Mononuclear cell (primary cell): ENCODE data around the gene DPCD. TPM values are rescaled to one million over a fixed set of nuclear protein-coding genes. Genes with fewer than 3 reads are reported as not detected.
"Not testable (repeated sequence)": the region's sequence is repeated elsewhere in the genome, so short reads cannot be mapped to it uniquely, and the experiment has no call there.

Experiments used
- H3K27me3 ChIP-seq: 2 replicates; pipeline ENCODE4 v1.6.0; 2011; ENCODE audit warnings: low read length, control low read depth; ENCODE audit not compliant: insufficient read depth
- H3K4me1 ChIP-seq: 2 replicates; pipeline ENCODE4 v1.5.1; 2011; ENCODE audit warnings: mild to moderate bottlenecking, low read length, control low read depth; ENCODE audit not compliant: insufficient read depth
- H3K4me3 ChIP-seq: 2 replicates; pipeline ENCODE4 v1.5.1; 2011; ENCODE audit warnings: mild to moderate bottlenecking, low read length, moderate library complexity
- H3K9me3 ChIP-seq: 2 replicates; pipeline ENCODE4 v1.5.1; 2011; ENCODE audit warnings: low read depth, mild to moderate bottlenecking, control low read depth, low read length
- total RNA-seq: library from RNA; depleted of rRNA; stranded (reverse); fragments of >200 nt; gene quantifications from one replicate; pipeline ENCODE4 v1.2.3, GENCODE V29; 2012

Gene DPCD
- total RNA-seq, 1 donor: 3.8 TPM

DNA sequence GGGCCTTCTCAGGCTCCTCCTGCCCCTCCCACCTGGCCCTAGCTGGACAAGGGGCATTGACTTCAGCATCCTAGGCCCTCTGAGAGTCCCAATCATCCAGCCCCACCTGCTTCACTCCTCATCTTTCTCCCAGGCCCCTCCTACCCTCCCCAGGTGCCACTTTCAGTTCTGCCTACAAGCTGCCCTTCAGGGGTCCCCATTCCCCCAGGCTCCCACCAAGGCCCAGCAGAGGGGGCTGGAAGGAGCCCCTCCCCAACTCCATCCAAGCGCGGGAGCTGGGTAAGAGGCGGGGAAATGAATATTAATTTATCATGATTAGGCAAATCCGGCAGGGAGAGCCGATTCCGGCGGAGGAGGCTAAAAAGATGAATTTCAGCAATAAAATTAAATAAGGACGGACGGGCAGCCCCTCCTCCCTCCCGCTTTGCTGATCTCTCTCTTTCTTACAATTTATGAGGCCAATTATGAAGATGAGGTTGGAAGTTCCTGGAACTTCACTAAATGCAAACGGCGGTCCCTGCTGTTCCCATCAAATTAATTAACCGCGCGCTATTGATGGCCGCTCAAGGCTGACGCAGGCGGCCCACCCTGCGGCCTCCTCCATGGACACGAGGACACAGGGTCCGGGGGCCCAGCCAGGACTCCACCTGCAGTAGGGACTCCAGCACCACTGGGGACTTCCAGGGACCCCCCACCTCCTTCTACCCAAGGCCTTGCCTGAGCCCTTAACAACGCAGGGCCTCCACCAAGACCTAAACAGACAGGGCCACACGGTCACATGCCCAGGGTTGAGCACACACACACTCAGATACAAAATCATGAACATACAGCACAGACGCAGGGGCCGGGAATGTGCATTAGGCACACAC lies 14.0 kb upstream of the DPCD start:
- Histone ChIP-seq H3K4me1 (peaks cover 20% of the 10 kb centered on the region), H3K9me3 (no peaks in the 10 kb centered on the region), H3K27me3 (peaks cover 8% of the 10 kb centered on the region), H3K4me3 (no peak overlapping the region)

DNA sequence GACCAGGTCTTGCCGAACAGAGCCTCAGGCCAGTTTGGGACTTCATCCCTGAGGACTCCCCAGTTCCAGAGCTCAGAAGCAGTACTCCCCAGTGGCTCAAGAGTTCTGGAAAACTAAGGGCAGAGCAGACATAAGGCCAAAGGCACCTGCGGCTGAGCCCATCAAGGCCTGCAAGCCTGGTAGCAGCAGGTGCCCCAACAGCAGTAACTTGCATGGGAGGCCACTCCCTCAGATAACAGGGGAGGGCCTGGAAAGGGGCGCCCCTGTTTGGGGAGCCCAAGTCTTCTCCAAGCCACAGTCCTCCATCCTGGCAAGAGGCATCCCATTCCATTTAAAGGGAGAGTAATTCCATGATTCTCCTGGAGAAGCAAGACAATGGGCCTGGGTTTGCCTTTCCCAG lies 13.0 kb upstream of the DPCD start:
- Histone ChIP-seq H3K4me1 (peaks cover 10% of the 10 kb centered on the region), H3K4me3 (no peak overlapping the region), H3K27me3 (no peaks in the 10 kb centered on the region), H3K9me3 (no peaks in the 10 kb centered on the region)

DNA sequence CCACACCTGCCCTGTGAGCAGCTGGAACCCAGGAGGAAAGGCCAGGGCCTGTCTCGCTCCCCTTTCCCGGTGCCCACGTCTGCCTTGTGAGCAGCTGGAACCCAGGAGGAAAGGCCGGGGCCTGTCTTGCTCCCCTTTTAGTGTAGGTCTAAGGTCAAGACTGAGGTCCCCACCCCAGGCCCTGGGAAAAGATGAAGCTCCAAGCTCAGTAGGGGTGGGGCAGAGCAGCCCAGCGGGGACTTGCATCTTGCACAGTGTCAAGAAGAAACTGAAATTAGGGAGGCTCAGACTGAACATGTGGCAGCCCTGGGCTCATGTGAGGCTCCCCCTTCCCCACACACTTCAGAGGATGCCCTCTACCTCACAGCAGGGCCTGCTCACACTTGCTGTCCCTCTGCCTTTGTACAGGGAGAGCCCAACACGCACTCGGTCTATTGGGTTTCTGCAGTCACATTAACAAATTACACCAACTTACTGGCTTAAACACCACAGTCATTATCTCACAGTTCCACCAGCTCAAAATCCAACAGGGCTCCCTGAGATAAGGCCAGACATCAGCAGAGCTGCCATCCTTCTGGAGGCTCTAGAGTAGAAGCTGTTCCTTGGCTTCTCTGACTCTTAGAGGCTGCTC lies 12.4 kb upstream of the DPCD start:
- Histone ChIP-seq H3K4me1 (peaks cover 5% of the 10 kb centered on the region), H3K27me3 (no peaks in the 10 kb centered on the region), H3K9me3 (no peaks in the 10 kb centered on the region), H3K4me3 (no peak overlapping the region)

DNA sequence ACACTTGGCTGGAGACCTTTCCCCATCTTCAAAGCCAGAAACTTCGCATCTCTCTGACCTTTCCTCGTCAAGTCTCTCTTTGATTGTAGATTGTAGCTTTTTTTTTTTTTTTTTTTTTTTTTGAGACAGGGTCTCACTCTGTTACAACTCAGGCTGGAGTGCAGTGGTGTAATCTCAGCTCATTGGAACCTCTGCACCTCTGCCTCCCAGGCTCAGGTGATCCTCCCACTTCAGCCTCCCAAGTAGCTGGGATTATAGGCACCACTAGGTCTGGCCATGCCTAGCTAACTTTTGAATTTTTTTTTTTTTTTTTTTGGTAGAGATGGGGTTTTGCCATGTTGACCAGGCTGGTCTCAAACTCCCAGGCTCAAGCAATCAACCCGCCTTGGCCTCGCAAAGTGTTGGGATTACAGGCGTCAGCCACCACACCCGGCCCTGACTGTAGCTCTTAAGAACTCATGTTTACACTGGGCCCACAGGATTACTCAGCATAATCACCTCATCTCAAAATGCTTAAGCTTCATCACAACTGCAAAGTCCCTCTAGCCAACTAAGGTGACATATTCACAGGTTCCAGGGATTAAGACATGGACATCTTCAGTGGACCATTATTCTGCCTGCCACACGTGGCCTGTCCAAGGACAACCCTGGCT lies 11.8 kb upstream of the DPCD start:
- no peaks in the 10 kb centered on the region for H3K4me1 ChIP-seq
- H3K27me3 ChIP-seq: no peaks in the 10 kb centered on the region
- H3K4me3 ChIP-seq: no peak overlapping the region
- no peaks in the 10 kb centered on the region for H3K9me3 ChIP-seq

GRCh38 chr10:101577121-101577871 lies 10.8 kb upstream of the DPCD start:
- H3K4me1 ChIP-seq: no peaks in the 10 kb centered on the region
- H3K27me3 ChIP-seq: no peaks in the 10 kb centered on the region
- H3K4me3 ChIP-seq: no peak overlapping the region
- no peaks in the 10 kb centered on the region for H3K9me3 ChIP-seq

- no peak overlapping the region for H3K4me3 ChIP-seq
- no peaks in the 10 kb centered on the region for H3K27me3 ChIP-seq
- no peaks in the 10 kb centered on the region for H3K4me1 ChIP-seq
- H3K9me3 ChIP-seq: no peaks in the 10 kb centered on the region
These were observed 9.9 kb upstream of the DPCD start for GRCh38 chr10:101578192-101578591.

- Histone ChIP-seq H3K27me3 (no peaks in the 10 kb centered on the region), H3K9me3 (no peaks in the 10 kb centered on the region), H3K4me1 (no peaks in the 10 kb centered on the region), H3K4me3 (no peak overlapping the region)
These were observed 9.2 kb upstream of the DPCD start for GRCh38 chr10:101578803-101579515.

- Histone ChIP-seq H3K27me3 (no peaks in the 10 kb centered on the region), H3K4me3 (no peak overlapping the region), H3K4me1 (no peaks in the 10 kb centered on the region), H3K9me3 (no peaks in the 10 kb centered on the region)
These were observed 8.6 kb upstream of the DPCD start for GRCh38 chr10:101579516-101579870.

GRCh38 chr10:101580486-101581399 lies 7.4 kb upstream of the DPCD start:
- no peak overlapping the region for H3K4me3 ChIP-seq
- no peaks in the 10 kb centered on the region for H3K9me3 ChIP-seq
- H3K4me1 ChIP-seq: no peaks in the 10 kb centered on the region
- no peaks in the 10 kb centered on the region for H3K27me3 ChIP-seq

GRCh38 chr10:101585841-101586240 lies 2.3 kb upstream of the DPCD start:
- Histone ChIP-seq H3K4me1 (peaks cover 19% of the 10 kb centered on the region), H3K27me3 (no peaks in the 10 kb centered on the region), H3K9me3 (no peaks in the 10 kb centered on the region), H3K4me3 (no peak overlapping the region)

GRCh38 chr10:101588879-101589278 lies 758 bp downstream of the DPCD start:
- Histone ChIP-seq H3K4me1 (peaks cover 45% of the 10 kb centered on the region), H3K9me3 (no peaks in the 10 kb centered on the region), H3K4me3 (no peak overlapping the region), H3K27me3 (no peaks in the 10 kb centered on the region)

- not testable (repeated sequence) for H3K4me3 ChIP-seq, H3K9me3 ChIP-seq, H3K27me3 ChIP-seq
- H3K4me1 ChIP-seq: peaks cover 35% of the 10 kb centered on the region
These were observed 5.2 kb downstream of the DPCD start for GRCh38 chr10:101593331-101593730.

- Histone ChIP-seq H3K9me3 (no peaks in the 10 kb centered on the region), H3K4me1 (peaks cover 28% of the 10 kb centered on the region), H3K4me3 (no peak overlapping the region), H3K27me3 (no peaks in the 10 kb centered on the region)
These were observed 7.7 kb downstream of the DPCD start for GRCh38 chr10:101595591-101596433.
